AG08395 (cell line): ENCODE data around the gene CDH4.
"Not testable (repeated sequence)": the region's sequence is repeated elsewhere in the genome, so short reads cannot be mapped to it uniquely, and the experiment has no call there.

Experiments
- DNase-seq: peaks from one replicate; pipeline ENCODE4 v3.0.0; 2012; ENCODE audit warnings: mixed read lengths, low spot score

The CDH4 gene

DNA sequence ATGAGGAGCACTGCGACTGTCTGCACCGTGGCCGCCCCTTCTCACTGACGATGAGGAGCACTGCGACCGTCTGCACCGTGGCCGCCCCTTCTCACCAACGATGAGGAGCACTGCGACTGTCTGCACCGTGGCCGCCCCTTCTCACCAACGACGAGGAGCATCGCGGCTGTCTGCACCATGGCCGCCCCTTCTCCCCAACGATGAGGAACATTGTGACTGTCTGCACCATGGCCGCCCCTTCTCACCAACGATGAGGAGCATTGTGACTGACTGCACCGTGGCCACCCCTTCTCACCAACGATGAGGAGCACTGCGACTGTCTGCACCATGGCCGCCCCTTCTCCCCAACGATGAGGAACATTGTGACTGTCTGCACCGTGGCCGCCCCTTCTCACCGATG lies 696.0 kb downstream of the CDH4 start:
- DNase-seq, result not testable (repeated sequence)

DNA sequence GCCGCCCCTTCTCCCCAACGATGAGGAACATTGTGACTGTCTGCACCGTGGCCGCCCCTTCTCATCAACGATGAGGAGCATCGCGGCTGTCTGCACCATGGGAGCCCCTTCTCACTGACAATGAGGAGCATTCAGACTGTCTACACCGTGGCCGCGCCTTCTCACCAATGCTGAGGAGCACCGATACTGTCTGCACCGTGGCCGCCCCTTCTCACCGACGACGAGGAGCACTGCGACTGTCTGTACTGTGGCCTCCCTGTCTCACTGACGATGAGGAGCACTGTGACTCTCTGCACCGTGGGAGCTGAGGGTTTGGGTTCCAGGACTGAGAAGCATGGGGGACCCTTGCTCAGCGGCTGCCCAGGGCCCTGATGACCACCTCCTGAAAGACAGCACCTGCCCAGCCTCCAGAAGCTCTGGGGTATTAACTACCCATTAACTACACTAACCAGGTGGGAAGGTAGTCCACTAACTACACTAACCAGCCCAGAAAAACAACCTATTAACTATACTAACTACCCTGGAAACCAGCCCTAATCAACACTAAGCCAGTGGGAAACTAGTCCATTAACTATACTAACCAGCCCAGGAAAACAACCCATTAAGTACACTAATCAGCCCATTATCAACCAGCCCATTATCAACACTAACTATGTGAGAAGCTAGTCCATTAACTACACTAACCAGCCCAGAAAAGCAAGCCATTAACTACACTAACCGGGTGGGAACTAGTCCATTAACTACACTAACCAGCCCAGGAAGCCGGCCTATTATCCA lies 696.7 kb downstream of the CDH4 start:
- no peak for DNase-seq

DNA sequence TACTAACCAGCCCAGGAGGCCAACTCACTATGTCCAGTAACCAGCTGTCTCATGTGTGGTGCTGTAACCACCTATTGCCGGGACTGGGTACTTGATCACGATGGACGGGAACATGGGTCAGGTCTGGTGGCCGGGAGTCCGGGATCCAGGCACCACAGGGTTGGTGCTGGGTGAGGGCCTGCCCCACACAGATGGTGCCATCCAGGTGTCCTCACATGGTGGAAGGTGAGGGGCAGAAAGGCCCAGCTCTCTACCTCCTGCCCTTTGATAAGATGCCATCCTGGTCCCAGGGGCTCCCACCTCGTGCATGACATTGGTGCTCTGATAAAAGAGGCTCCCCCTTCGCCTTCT lies 697.3 kb downstream of the CDH4 start:
- DNase-seq, result no peak

DNA sequence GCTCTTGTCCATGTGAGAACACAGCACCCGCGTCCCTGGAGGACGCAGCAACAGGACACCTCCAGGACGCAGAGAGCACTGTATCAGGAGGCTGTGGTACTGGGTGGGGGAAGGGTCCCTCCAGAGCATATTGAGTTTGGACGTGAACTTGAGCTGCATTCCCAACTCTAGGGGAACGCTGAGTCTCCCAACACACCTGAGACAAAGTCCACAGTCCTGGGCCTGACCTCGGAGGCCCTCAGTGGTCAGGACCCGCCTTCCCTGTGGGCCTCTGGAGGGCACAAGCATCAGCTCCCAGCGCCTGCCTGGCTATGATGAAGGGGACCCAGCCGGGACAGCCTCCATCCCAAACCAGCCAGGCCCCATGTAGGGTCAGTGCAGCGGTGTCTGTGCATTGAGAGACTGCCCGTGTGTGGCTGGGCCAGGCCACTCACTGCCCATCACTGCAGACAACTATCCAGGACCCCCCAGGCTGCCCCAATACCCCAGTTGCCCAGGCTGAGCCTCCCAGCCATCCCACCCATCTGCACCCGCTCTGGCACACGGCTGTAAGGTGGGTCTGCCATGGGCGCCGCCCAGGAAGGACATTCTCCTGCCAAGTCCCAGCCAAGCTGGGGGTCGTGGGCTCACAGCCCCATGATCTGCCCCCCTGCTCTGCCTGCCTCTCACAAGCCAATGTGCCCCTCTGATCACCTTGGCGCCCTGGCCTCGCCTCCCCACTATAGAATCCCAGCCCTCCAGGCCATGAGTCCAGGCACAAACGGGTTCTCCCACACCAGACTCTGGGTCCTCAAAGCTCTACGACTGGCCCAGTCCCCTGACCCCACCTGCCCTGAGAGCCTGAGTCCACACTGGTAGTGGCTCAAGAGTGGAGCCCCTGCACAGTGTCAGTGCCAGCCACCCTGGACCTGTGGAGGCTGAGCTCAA lies 697.9 kb downstream of the CDH4 start:
- no peak for DNase-seq

DNA sequence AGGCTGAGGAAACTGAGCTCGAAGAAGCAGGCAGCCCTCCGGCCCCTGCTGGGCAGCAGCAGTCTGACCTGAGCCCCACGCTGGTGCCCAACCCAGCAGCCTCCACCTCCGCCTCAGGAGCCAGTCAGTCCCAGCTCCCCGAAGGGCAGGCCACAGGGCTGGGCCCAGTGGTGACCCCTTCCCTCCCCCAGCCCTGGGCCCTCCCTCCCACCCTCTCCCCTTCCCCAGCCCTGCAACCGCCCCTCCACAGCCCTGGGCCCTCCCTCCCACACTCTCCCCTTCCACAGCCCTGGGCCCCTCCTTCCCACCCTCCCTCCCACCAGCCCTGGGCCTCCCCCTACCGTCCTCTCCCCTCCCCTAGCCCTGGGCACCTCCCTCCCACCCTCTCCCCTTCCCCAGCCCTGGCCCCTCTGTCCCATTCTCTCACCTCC lies 698.6 kb downstream of the CDH4 start:
- DNase-seq, result no peak

DNA sequence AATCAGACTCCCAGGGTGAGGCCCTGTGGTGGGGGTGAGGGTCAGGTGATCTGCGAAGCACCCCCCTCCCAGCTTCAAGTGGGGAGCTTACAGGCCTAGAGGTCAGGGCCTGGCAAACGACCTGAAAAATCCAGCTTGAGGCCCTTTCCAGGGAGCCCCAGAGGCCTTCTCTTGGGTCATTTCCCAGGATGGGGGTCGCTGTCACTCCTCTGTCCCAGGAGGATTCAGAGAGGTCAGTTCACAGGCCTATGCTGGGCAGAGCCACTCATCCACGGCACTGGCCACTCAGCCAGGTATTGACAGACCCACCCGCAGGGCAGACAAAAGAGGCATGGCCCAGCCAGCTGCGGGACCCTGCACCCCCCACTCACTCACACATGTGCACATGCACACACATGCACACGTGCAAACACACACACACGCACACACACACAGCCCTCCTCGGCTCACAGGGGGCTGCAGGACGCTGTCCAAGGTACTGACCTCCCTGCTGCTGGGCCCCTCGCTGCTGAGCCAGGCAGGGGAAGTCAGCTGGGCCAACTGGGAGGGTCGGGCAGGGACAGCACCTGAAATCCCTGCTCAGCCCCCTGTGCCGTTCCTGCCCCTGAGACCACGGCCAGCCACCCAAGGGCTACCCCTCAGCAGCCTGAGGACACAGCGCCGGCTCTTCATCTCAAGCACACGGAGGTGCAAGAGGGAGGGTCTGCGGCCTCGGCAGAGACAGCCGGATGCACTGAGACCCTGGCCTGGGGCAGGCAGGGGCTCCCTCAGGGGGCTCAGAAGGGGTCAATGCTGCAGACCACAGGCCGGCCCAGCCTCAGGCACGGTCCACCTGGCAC lies 699.9 kb downstream of the CDH4 start:
- DNase-seq, result no peak

DNA sequence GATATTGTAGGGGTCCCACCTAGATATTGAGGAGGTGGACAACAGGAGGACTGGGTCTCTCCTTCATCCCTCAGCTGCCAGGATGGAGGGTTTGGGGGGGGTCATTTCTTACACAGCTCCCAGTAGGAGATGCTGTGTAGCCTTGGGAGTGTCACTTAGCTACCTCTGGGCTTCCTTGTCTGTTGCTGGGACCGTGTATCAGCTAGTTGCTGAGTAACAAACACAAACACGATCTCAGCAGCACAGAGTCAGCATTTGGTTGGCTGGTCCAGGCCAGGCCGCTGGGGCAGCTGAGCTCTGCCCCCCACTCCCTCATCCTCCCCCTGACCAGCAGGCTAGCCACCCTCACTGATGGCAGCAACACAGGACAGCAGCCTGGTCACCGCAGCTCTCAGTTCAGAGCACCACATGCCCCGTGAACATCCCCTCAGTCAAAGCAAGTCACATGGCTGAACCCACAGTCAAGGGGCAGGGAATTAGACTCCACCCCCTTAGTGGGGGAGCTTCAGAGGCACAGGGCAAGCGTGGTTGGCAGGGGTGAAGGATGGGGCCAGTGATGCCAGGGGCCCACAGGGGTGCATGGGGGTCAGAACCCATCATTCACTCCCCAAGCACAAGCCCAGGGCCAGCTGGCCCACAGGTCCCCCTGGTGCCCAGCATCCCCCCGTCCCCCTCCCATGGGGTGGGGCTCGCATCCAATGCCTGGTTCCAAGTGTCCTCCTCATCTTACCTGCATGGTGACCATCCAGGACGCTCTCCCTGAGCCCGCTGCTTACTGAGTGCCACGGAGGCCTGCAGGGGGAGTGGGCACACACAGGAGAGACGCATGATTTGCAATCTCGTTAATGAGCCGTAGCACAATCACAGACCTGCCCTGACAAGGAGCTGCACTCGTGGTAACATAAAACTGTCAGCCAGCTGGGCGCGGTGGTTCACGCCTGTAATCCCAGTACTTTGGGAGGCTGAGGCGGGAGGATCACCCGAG lies 701.3 kb downstream of the CDH4 start:
- no peak for DNase-seq

DNA sequence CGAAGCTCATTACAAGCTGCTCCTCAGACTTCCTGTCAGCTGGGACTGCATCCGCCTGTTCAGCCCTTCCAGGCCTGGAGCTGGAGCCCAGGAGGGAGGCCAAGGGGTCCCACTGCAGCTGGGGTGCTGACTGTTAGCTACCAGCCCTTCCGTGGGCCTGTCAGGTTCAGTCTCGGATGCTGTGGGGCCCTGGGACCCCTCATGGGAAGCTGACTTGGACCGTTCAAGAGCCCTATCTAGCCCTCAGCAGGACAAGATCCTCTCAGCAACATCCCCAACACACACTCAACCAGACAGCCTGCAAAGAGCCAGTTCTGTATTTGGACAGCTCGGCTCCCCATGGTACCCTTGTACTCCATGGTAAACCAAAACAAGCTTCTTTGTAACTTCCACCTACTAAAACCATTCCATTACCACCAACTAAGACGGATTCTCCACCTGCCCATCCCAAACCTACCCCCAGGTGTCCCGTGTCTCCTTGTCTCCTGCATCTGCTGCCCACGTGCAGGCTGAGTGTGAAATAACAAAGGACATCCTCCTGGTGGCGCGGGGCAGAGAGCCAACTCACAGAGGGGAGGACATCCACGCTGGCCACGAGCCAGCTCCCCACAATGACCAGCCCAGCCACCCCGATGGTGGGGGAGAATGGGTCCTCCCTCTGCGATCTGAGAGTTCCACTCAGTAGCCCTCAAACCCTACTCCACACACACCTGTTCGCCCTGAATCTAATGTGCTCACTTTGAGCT lies 702.4 kb downstream of the CDH4 start:
- no peak for DNase-seq

DNA sequence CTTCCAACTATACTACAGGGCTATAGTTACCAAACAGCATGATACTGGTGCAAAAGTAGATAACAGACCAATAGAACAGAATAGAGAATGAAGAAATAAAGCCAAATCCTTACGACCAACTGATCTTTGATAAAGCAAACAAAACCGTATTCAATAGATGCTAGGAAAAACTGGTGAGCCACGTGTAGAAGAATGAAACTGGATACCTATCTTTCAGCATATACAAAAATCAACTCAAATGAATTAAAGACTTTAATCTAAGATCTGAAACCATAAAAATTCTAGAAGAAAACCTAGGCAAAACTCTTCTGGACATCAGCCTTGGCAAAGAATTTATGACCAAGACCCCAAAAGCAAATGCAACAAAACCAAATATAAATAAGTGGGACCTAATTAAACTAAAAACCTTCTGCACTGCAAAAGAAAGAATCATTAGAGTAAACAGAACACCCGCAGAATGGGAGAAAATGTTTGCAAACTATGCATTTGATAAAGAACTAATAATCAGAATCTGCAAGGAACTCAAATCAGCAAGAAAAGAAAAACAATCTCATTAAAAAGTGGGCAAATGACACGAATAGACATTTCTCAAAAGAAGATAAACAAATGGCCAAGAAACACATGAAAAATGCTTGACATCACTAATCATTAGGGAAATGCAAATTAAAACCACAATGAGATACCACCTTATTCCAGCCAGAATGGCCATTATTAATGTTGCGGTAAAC lies 703.8 kb downstream of the CDH4 start:
- DNase-seq, result no peak

DNA sequence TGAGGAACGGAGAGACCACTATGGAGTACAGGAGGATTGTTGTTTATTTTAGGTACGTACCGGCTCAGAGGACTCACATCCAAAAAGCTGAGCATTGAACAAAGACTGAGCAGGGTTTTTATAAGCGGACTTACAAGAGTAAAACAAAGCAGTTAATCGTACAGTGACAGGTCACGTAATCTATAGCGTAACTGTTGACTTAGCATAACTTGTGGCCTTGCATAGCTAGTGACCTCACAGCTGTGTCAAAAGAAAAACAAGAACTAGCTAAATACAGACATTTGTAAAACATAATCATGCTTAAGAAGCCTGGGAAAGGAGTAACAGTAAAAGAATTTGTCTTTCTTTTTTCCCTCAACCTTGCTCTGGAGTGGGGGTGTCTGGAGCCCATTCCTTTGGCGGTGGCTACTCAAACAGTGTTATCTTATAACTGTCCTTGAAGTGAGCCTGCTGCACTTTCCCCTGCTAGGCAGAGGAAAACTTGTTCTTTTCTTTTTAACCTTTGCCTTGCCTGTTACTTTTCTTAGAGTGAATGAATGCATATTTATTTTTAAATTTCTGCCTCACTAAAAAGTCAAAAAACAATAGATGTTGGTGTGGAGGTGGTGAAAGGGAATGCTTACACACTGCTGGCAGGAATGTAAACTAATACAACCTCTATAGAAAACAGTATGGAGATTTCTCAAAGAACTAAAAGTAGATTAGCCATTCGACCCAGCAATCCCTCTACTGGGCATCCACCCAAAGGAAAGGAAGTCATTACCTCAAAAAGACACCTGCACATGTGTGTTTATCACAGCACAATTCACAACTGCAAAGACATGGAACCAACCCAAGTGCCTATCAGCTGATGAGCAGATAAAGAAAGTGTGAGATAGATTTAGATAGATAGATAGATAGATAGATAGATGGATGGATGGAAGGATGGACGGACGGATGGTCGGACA lies 704.6 kb downstream of the CDH4 start:
- DNase-seq, result no peak

DNA sequence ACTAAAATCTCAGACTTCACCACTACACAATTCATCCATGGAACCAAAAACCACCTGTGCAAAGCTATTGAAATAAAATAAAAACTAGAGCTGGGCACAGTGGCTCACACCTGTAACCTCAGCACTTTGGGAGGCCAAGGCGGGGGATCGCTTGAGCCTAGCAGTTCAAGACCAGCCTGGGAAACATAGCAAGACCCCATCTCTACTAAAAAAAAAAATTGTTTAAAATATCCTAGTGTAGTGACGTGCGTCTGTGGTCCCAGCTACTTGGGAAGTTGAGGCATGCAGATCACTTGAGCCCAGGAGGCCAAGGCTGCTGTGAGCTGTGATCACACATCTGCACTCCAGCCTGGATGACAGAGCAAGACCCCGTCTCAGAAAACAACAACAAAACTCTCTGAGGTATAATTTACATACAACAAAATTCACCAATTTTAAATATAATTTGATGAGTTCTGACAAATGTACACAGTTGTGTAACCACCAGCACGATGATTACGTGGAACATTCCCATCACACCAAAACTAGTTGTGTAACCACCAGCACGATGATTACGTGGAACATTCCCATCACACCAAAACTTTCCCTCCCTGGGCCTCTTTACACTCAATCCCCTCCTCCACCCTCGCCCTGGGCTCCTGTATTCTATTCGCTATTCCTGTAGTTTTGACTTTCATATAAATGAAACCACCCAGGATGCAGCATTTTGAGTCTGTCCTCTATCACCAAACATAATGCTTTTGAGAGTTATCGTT lies 706.1 kb downstream of the CDH4 start:
- DNase-seq, result no peak

DNA sequence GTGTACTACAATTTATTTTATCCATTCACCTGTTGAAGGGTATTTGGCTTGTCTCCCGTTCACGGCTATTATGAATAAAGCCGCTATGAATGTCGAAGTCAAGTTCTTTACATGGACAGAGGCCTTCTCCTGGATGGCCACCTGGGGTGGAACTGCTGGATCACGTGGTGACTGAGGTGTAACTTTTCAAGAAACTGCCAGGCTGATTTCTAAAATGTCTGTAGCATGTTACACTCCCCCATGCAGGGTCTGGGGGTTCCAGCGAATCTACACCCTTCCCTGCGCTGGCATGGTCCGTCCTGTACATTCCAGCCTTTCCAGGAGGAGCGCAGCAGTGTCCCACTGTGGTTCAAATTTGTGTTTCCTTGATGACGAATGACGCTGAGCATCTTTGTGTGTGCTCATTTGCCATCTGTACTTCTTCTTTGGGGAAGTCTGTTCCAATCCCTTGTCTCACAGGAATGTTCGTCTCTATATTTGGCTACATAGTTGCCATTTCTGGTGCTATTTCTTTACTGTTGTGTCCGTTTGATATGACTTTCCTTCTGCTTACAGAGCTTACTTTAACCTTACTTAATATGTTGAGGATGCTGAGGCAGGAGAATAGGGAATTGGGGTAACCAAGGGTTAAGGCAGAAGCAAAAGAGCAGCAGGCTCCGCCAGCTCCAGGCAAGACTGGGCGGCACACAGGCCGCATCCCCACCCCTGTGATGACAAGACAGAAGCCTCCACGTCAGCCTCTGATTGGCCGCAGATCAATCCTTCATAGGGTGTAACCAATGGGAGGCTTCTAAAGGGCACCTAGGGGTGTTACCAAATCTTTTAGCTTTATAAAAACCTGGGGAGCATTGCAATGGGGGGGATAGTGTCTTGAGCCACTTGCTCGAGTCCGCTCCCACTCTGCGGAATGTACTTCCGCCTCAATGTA lies 707.0 kb downstream of the CDH4 start:
- DNase-seq, result no peak

DNA sequence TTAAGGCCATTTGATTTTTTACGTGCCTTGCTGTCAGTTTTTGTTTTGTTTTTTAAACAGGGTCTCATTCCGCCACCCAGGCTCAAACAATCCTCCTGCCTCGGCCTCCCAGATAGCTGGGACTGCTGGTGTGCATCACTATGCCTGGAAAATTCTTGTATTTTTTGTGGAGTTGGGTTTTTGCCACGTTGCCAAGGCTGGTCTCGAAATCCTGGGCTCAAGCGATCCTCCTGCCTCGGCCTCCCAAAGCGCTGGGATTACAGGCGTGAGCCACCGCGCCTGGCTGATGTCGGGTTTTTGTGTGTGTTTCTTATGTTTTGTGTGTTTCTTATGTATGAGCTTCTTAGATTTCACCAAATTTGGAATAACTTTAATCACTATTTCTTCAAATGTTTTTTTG lies 708.8 kb downstream of the CDH4 start:
- no peak for DNase-seq

DNA sequence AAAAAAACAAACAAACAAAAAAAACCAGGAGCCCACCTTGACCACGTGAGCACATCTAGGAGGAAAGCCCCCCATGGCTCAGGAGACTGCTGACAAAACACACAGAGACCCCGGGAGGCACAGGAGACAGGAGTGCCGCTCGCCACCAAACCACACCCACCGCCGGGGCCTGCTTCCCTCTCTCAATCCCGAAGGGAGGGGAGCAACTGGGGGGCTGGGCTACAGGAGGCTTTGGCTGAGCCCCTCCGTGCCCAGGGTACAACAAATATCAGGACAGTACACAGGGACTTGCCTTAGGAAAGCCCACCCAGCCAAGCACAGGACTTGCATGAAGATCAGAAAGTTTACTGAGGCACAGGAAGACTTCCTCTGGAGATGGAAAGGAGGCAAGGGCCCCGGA lies 711.1 kb downstream of the CDH4 start:
- DNase-seq, result no peak

DNA sequence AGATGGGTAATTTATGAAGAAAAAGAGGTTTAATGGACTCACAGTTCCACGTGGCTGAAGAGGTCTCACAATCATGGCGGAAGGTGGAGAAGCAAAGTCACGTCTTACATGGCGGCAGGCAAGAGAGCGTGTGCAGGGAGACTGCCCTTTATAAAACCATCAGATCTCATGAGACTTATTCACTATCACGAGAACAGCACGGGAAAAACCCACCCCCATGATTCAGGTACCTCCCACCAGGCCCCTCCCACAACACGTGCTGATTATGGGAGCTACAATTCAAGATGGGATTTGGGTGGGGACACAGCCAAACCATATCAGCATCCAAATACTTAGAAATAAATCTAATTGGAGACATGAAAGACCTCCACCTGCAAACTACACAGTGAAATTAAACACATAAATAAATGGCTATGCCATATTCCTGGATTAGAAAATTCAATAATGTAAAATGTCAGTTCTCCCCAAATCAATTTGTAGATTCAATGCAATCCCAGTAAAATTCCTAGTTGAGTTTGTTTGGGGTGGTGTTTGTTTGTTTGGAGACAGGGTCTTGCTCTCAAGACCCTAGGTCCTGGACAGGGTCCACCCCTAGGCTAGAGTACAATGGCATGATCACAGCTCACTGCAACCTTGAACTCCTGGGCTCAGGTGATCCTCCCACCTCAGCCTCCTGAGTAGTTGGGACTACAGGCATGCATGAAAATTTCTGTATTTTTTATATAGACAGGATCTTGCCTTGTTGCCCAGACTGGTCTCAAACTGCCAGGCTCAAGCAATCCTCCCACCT lies 712.0 kb downstream of the CDH4 start:
- no peak for DNase-seq
